HT-29 (cell line): Measurements from ENCODE around the gene JAKMIP1. TPM values are rescaled to one million over a fixed set of nuclear protein-coding genes. Genes with fewer than 3 reads are reported as not detected.
A peak's percentile ranks its signal among the peaks of the same experiment; 100 is the strongest.

Experiments used
- DNase-seq: peaks from one replicate; pipeline ENCODE4 v3.0.0-alpha.2; 2015; ENCODE audit warnings: low spot score
- total RNA-seq: library from RNA; depleted of rRNA; stranded (reverse); fragments of >200 nt; shearing (Covaris generic); gene quantifications from 2 replicates; pipeline ENCODE4 v1.2.3, GENCODE V29; 2014

JAKMIP1 gene
- total RNA-seq, 1 experiment from 2014 or later, result not detected

- no peak for DNase-seq
Measured at GRCh38 chr4:6043843-6044242, 156.5 kb downstream of the JAKMIP1 start.

- no peak for DNase-seq
Measured at GRCh38 chr4:6043188-6043587, 157.2 kb downstream of the JAKMIP1 start.

- no peak for DNase-seq
Measured at GRCh38 chr4:6042293-6043063, 157.9 kb downstream of the JAKMIP1 start.

- DNase-seq, result no peak
Measured at GRCh38 chr4:6041800-6042199, 158.5 kb downstream of the JAKMIP1 start.

GRCh38 chr4:6038711-6039110 is 161.6 kb downstream of the JAKMIP1 start:
- DNase-seq, result no peak

GRCh38 chr4:6035786-6036185 is 164.6 kb downstream of the JAKMIP1 start:
- DNase-seq, result no peak

GRCh38 chr4:6033381-6033780 is 167.0 kb downstream of the JAKMIP1 start:
- no peak for DNase-seq

GRCh38 chr4:6032249-6033244 is 167.8 kb downstream of the JAKMIP1 start:
- DNase-seq, result no peak

GRCh38 chr4:6031846-6032245 is 168.5 kb downstream of the JAKMIP1 start:
- no peak for DNase-seq

GRCh38 chr4:6030679-6031078 is 169.7 kb downstream of the JAKMIP1 start:
- no peak for DNase-seq

- no peak for DNase-seq
Measured at GRCh38 chr4:6029254-6029653, 171.1 kb downstream of the JAKMIP1 start.

- DNase-seq, result no peak
Measured at GRCh38 chr4:6028168-6028567, 172.2 kb downstream of the JAKMIP1 start.

- DNase-seq, result no peak
Measured at GRCh38 chr4:6027392-6027791, 173.0 kb downstream of the JAKMIP1 start.

GRCh38 chr4:6024313-6024960 is 175.9 kb downstream of the JAKMIP1 start:
- DNase-seq, result no peak

- no peak for DNase-seq
Measured at GRCh38 chr4:6023731-6024130, 176.6 kb downstream of the JAKMIP1 start.

GRCh38 chr4:6022607-6023288 is 177.6 kb downstream of the JAKMIP1 start:
- DNase-seq, result no peak

GRCh38 chr4:6021831-6022606 is 178.3 kb downstream of the JAKMIP1 start:
- DNase-seq, result no peak

- DNase-seq, result no peak
Measured at GRCh38 chr4:6020613-6021012, 179.7 kb downstream of the JAKMIP1 start.

GRCh38 chr4:6019316-6020263 is 180.8 kb downstream of the JAKMIP1 start:
- DNase-seq, result peak; percentile 53
